ENCODE results near the gene HOXD3. TPM values are rescaled to one million over a fixed set of nuclear protein-coding genes. Genes with fewer than 3 reads are reported as not detected.

Gene HOXD3
- total and polyA plus RNA-seq, 10 donors: 1.2 to 15.3 (median 7.7) TPM

DNA sequence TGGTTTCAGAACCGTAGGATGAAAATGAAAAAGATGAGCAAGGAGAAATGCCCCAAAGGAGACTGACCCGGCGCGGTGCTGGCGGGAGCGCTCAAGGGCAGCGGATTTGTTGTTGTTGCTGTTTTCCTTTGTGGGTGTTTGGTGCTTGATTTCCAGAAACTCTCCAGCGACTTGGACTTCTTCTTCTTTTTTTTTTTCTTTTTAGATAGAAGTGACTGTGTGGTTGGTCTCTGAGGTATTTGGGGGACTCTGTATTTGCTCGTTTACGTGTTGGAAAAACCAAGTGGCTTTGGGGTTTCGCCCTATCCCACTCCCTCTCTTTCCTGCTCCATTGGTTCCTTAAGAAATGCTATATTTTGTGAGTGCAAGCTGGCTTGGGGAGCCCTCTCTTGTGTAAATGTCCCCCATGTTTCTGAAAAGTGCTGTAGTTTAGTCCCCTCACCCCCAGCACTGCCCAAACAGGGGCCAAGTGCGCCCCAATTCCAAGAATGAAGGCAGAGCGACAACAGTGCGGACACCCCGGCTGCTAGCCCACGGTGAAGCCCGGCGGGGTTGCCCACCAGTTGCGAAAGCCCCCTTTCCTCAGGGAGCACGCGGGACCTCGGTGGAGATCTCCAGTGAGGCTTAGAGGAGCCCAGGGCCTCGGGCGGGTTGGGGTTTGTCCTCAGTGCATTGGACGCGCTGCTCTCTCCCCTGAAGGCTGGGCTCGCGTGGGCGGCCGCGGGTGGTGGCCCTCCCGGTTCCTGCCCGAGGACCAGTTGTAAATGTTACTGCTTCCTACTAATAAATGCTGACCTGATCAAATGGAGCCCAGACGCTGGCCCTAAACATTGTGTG lies 32.8 kb upstream of the HOXD3 start:
- 17 to 34% (median 22%) methylated on average over 28 to 34 of the region's 34 CpGs for WGBS, 5 donors
- intact Hi-C loops (cut with DNase I; ENCODE audit: low total_unique reads): no loop called here

DNA sequence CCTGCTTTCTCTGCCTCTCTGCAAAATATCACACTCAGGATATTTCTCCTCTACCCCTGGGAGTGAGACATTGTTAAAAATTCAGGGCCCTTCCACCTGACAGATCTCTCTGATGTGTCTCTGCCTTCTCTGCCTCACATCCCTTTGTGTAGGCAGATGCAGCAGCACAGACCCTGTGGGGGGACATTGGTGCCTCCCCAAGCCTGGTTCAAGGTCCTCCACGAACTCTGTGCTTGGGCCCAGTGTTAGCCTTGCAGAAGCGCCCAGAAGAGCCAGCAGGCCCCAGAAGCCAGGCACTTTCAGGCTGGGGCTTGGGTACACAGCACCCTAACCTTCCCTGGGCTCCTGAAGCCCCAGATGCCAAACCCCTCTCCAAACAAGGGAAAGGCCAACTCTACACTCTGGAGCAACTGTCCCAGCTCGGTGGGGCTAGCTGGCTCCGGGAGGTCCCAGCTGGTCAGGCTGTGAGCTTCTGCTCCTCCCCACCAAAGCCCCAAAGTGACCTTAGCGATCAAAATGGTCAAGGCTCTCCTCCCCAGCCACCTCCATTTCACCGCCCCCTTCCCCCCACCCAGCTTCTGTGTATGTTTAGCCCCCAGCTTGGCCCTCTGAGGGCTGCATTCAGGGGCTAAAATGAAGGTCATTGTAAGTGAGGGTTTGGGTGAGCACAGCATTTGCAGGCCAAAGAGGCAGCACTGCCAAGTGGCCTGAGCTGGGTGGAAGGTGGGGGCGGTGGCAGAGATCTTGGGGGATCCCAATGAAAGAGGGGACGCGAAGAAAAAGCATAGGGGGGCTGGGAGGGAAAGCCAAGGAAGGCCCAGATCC lies 31.9 kb upstream of the HOXD3 start:
- H3K27me3 ChIP-seq (replicated peaks in 1 of 7): peaks cover 8 to 100% (median 92%) of the 10 kb centered on the region in 7 donors
- no peak overlapping the region for H3K27ac ChIP-seq
- peaks cover 0 to 68% (median 45%) of the 10 kb centered on the region in 6 donors for H3K4me1 ChIP-seq
- H3K4me3 ChIP-seq: peak overlapping the region in 1 of 8 donors; percentile 69
- no peaks in the 10 kb centered on the region for H3K9me3 ChIP-seq
- TF ChIP-seq POLR2A (IDR thresholded peaks at IDR 0.05): no peak
- TF ChIP-seq POLR2AphosphoS5 (IDR thresholded peaks at IDR 0.05): no peak
- 42 to 65% (median 45%) methylated on average over 7 to 9 of the region's 9 CpGs for WGBS, 5 donors
- peak; percentile 58 for DNase-seq
- no peaks in the 10 kb centered on the region for H3K36me3 ChIP-seq
- intact Hi-C loops (cut with DNase I; ENCODE audit: low total_unique reads): loop anchor here (5.0 kb wide), 4 partner anchors 427 to 1022 kb away; no protein-coding TSS in a partner anchor

More for the DNA sequence above, 32.8 kb upstream of the HOXD3 start:
- H3K4me1 ChIP-seq: peaks cover 0 to 61% (median 39%) of the 10 kb centered on the region in 6 donors
- H3K4me3 ChIP-seq: peak overlapping the region in 5 of 8 donors; percentile 39 to 69 (median 46)
- TF ChIP-seq, protein P1, sequence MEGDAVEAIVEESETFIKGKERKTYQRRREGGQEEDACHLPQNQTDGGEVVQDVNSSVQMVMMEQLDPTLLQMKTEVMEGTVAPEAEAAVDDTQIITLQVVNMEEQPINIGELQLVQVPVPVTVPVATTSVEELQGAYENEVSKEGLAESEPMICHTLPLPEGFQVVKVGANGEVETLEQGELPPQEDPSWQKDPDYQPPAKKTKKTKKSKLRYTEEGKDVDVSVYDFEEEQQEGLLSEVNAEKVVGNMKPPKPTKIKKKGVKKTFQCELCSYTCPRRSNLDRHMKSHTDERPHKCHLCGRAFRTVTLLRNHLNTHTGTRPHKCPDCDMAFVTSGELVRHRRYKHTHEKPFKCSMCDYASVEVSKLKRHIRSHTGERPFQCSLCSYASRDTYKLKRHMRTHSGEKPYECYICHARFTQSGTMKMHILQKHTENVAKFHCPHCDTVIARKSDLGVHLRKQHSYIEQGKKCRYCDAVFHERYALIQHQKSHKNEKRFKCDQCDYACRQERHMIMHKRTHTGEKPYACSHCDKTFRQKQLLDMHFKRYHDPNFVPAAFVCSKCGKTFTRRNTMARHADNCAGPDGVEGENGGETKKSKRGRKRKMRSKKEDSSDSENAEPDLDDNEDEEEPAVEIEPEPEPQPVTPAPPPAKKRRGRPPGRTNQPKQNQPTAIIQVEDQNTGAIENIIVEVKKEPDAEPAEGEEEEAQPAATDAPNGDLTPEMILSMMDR (IDR thresholded peaks at IDR 0.05 in 8 of 11, conservative IDR thresholded peaks at IDR 0.05 in 3 of 11): no peak
- TF ChIP-seq POLR2A (IDR thresholded peaks at IDR 0.05): no peak
- no peak for TF ChIP-seq POLR2AphosphoS5 (IDR thresholded peaks at IDR 0.05)
- H3K27me3 ChIP-seq (replicated peaks in 1 of 7): peaks cover 8 to 100% (median 94%) of the 10 kb centered on the region in 7 donors
- DNase-seq: peak; percentile 69
- H3K27ac ChIP-seq: peak overlapping the region in 6 of 8 donors; percentile 21 to 85 (median 80)
- H3K36me3 ChIP-seq: no peaks in the 10 kb centered on the region
- no peaks in the 10 kb centered on the region for H3K9me3 ChIP-seq

DNA sequence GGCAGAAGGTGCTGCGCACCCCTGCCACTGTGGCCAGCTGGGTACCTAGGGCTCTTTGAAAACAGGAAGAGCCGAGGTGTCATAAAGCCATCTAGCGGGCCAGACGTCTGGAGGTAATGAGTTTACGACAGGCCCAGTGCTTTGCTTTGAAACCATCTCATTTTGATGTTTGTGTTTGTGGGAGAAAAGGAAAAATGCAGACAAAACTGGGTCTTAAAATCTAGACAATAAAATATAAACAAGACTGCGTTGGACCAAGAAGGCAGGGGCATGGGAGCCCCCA lies 31.4 kb upstream of the HOXD3 start:
- Histone ChIP-seq H3K27ac (no peak overlapping the region), H3K36me3 (no peaks in the 10 kb centered on the region), H3K4me3 (no peak overlapping the region), H3K27me3 (replicated peaks in 1 of 7) (peaks cover 8 to 100% (median 92%) of the 10 kb centered on the region in 7 donors), H3K9me3 (no peaks in the 10 kb centered on the region), H3K4me1 (peaks cover 0 to 74% (median 50%) of the 10 kb centered on the region in 6 donors)
- TF ChIP-seq, protein P1 (IDR thresholded peaks at IDR 0.05 in 8 of 11, conservative IDR thresholded peaks at IDR 0.05 in 3 of 11): no peak
- TF ChIP-seq POLR2A (IDR thresholded peaks at IDR 0.05) (no peak), POLR2AphosphoS5 (IDR thresholded peaks at IDR 0.05) (no peak)
- DNase-seq: no peak
- WGBS, 5 donors: 26 to 46% (median 37%) methylated on average over 6 of the region's 6 CpGs
- intact Hi-C loops (cut with DNase I; ENCODE audit: low total_unique reads): loop anchor here (5.0 kb wide), 4 partner anchors 427 to 1022 kb away; no protein-coding TSS in a partner anchor

DNA sequence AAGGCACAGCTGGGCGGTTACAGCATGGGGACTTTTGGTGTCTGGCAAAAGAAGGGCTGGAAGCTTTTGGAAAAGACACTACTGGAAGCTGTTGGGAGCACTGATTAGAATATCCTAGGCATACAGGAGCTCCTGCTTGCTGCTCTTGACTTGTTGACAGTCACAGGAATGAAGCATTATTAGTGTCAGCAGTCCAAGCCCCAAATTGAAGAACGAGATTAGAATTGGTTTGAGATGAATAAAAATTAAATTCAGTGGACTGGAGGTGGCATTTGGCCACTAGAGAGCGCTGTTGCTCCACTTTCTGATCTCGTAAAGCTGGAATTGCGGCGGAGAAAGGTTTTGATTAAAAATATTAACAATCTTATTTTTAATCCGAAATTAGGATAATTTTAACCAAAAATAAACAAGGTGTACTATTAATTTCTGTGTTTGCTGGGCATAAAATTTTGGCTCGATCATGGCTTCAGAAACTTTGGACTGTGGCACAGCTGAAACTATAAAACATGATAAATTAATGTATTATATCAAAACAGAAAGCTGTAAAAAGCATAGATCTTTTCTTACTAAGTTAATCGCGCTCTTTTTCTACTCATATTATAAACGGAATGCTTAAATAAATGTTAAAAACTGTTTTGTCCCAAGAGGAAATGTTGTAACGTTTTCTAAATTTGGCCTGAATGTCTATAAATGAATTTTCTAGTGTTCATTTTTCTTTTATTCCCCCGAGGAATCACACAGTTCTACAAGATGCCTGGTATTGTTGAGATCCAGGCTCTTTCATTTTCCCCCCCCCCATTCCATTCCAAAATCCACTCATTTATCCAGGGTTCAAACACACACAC lies 30.0 kb upstream of the HOXD3 start:
- no peak for DNase-seq
- Histone ChIP-seq H3K27ac (peak overlapping the region in 4 of 8 donors; percentile 24 to 93 (median 58)), H3K36me3 (no peaks in the 10 kb centered on the region), H3K27me3 (replicated peaks in 1 of 7) (peaks cover 8 to 100% (median 92%) of the 10 kb centered on the region in 7 donors), H3K4me3 (peak overlapping the region in 1 of 8 donors; percentile 4), H3K9me3 (no peaks in the 10 kb centered on the region), H3K4me1 (peaks cover 0 to 77% (median 48%) of the 10 kb centered on the region in 6 donors)
- WGBS, 5 donors: 4 to 5% (median 4%) methylated on average over 13 of the region's 13 CpGs
- intact Hi-C loops (cut with DNase I; ENCODE audit: low total_unique reads): loop anchor here (5.0 kb wide), 4 partner anchors 425 to 1020 kb away; no protein-coding TSS in a partner anchor
- TF ChIP-seq, protein P1 (IDR thresholded peaks at IDR 0.05 in 8 of 11, conservative IDR thresholded peaks at IDR 0.05 in 3 of 11): peak; percentile 56 to 94 (median 80)
- TF ChIP-seq POLR2AphosphoS5 (IDR thresholded peaks at IDR 0.05): no peak

Measured in spleen (tissue), 11 donors.